Fibroblast of skin of left quadriceps (primary cell): ENCODE results near the gene CETN3.

Source experiments
- DNase-seq, 2 experiments: peaks; one replicate each; pipeline ENCODE4 v3.0.0-alpha.2; 2013; ENCODE audit warnings: low read depth in 2 of 2

The CETN3 gene

GRCh38 chr5:90409318-90410177 is at the start of gene CETN3:
Gene CETN3 (minus strand): TSS chr5:90409756. CDS start chr5:90409661, 95 bp downstream.
- peak; percentile 95 for DNase-seq

- DNase-seq: peak; percentile 28 to 29
Measured at GRCh38 chr5:90446961-90447360, 37.4 kb upstream of the CETN3 start.

GRCh38 chr5:90440644-90441043 is 31.1 kb upstream of the CETN3 start:
- DNase-seq: no peak

- DNase-seq: no peak
Measured at GRCh38 chr5:90438100-90438499, 28.5 kb upstream of the CETN3 start.

GRCh38 chr5:90437663-90438062 is 28.1 kb upstream of the CETN3 start:
- DNase-seq: no peak

- DNase-seq: peak in 1 of 2 experiments; percentile 14
Measured at GRCh38 chr5:90434116-90434714, 24.7 kb upstream of the CETN3 start.

- no peak for DNase-seq
Measured at GRCh38 chr5:90424245-90424644, 14.7 kb upstream of the CETN3 start.

GRCh38 chr5:90421136-90421535 is 11.6 kb upstream of the CETN3 start:
- DNase-seq: no peak

GRCh38 chr5:90418214-90418613 is 8.7 kb upstream of the CETN3 start:
- no peak for DNase-seq

- no peak for DNase-seq
Measured at GRCh38 chr5:90410178-90410762, 714 bp upstream of the CETN3 start.

- no peak for DNase-seq
Measured at GRCh38 chr5:90408571-90409317, 812 bp downstream of the CETN3 start.

GRCh38 chr5:90406466-90406865 is 3.1 kb downstream of the CETN3 start:
- DNase-seq: no peak

- no peak for DNase-seq
Measured at GRCh38 chr5:90402521-90403255, 6.9 kb downstream of the CETN3 start.

GRCh38 chr5:90399251-90399650 is 10.3 kb downstream of the CETN3 start:
- no peak for DNase-seq

- no peak for DNase-seq
Measured at GRCh38 chr5:90398726-90399125, 10.8 kb downstream of the CETN3 start.

GRCh38 chr5:90395005-90395404 is 14.6 kb downstream of the CETN3 start:
- DNase-seq: no peak

- DNase-seq: peak in 1 of 2 experiments; percentile 2
Measured at GRCh38 chr5:90390928-90391327, 18.6 kb downstream of the CETN3 start.

GRCh38 chr5:90390326-90390725 is 19.2 kb downstream of the CETN3 start:
- no peak for DNase-seq

- DNase-seq: no peak
Measured at GRCh38 chr5:90387508-90387907, 22.0 kb downstream of the CETN3 start.

GRCh38 chr5:90386099-90386710 is 23.4 kb downstream of the CETN3 start:
- DNase-seq: peak in 1 of 2 experiments; percentile 5

GRCh38 chr5:90384389-90384788 is 25.2 kb downstream of the CETN3 start:
- no peak for DNase-seq
